Muscle of arm (tissue), 12 donors: ENCODE data around the gene FHOD3. TPM values are rescaled to one million over a fixed set of nuclear protein-coding genes. Genes with fewer than 3 reads are reported as not detected.

Experiments used
- DNase-seq: peaks from one replicate; pipeline ENCODE4 v3.0.0-alpha.2; 2013
- polyA plus RNA-seq, 12 donors: library from polyadenylated mRNA; unstranded; fragments of 120-200 nt; gene quantifications; one replicate each; pipeline ENCODE4 v1.2.1, GENCODE V29; 2013; ENCODE audit not compliant: insufficient read length in 12 of 12

The FHOD3 gene
- polyA plus RNA-seq, 12 donors = 25.5 to 44.0 (median 34.7) TPM; not detected in 1

DNA sequence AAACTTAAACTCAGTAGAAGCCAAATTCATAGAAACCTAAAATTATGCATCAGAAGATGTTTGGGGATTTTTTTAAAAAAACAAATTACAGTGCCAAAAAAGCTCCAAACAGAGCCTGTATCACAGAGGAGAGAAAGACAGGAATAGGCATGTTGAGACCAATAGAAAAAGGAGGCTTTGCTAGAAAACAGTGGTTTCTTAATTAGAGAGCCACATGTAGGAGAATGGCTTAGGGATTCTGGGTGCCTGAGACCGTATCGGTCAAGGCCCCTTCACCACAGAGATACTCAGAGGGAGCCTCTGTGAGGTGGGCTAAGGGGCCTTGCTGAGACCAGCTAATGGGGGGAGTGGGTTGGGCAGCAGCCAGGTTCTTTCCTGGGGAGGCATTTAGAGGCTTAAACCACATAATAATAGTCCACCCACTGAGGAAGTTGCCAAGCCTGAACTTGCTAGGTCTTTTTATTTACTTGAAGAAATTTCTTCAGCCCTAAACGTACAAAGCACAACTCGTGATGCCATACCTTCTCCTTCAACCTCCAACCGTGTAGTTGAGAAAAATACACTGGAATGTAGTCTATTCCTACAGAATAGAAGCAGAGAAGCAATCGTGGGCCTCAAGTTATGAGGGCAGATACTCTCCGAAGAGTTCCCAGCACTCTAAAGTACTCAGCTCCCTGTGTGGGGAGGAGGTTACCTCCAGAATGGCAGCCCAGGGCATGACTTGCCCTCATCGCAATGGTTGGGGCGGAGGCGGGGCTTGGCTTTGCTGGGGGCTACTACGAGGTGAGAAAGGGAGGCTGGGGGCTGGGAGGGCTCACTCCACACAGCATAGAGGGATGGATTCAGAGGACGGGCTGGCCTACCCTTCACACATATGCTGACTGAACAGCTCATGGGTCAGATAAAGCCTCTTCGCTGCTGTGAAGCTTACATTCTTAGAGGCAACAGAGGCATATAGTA is 293.4 kb downstream of the FHOD3 start:
- DNase-seq = no peak

- DNase-seq = no peak
These were observed 294.8 kb downstream of the FHOD3 start for GRCh38 chr18:36592282-36592681.

DNA sequence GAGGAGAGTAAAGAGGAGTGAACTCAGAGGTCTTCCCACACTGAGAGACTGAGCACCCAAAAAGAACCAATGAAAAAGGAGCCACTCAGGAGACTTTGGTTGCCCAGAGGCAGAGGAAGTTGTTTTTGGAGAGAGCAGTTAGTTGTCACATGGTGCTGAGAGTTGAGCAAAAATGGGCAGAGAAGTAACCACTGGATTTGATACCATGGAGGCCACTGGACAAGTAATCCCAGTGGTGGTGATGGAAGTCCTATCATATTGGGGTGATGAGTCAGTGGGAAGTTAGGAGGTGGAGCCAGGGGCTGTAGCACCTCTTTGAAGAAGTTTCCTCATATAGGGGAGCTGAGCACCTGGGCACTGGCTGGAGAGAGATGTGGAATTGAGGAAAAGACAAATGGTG is 295.5 kb downstream of the FHOD3 start:
- no peak for DNase-seq

DNA sequence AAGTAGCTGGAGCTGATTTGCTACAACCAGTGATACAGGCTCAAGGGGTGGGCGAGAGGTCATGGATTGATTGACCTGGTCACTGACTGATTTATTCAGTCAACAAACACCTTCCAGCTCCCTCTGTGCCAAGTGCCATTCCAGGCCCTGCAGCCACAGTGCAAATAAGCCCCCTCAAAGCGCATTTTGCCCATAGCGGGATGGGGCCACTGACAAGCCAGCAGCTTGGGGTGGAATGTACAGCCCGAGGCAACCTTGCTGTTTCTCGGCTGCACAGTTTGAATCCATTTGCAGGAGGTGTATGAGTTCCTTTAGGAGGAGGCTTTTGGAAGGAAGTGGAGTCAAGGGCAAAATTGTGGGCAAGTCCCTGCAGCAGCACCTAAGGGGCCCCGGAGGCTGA is 296.1 kb downstream of the FHOD3 start:
- DNase-seq = no peak

DNA sequence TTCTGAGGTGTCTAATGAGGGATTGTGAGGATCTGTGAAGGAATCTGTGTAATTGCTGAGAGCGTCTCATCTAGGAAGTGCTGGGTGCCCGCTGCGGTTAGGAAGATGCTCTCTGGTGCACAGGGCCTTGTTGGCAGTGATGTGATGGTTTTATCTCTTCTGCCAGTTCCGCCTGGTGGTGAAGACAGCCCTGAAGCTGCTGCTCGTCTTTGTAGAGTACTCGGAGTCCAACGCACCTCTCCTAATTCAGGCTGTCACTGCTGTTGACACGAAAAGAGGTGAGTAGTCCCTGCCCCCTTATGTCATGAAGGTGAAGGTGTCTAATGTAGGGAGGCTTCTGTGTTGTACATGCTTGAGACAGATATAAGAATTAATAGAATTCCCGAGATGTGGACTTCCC is 297.1 kb downstream of the FHOD3 start:
- DNase-seq = no peak

- DNase-seq = no peak
These were observed 297.7 kb downstream of the FHOD3 start for GRCh38 chr18:36595046-36595817.

- no peak for DNase-seq
These were observed 298.3 kb downstream of the FHOD3 start for GRCh38 chr18:36595818-36596215.

- DNase-seq = no peak
These were observed 300.1 kb downstream of the FHOD3 start for GRCh38 chr18:36597636-36598035.

- no peak for DNase-seq
These were observed 303.0 kb downstream of the FHOD3 start for GRCh38 chr18:36600548-36600947.

GRCh38 chr18:36601316-36601715 is 303.8 kb downstream of the FHOD3 start:
- no peak for DNase-seq

DNA sequence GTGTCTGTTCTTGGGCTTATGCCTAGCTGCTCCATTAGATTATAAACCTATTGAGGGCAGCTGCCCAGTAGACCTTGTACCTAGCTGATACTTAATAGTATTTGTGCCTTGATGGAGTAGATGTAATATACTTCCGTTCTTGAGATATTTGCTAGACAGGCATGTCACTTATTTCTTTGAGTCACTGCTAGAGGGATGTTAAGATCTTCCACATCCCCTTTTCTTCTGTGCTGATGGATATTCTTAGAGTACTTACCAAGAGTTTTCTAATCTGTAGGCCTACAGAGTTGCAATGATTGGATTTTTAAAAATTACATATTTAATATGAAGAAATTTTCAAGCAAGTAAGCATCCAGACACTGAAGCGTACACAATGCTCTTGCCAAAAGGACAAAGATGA is 304.6 kb downstream of the FHOD3 start:
- DNase-seq = no peak

DNA sequence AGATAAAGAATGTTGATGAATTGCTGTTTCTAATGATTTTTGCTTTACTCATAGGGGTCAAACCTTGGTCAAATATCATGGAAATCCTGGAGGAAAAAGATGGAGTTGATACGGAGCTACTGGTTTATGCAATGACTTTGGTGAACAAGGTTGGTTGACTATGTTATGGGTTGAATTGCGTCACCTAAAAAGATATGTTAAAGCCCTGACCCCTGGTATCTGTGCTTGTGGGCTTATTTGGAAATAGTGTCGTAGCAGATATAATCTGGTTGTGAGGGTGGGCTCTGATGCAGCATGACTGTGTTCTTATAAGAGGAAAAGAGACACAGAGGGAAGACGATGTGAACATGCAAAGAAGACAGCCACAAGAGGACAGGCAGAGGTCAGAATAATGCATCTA is 305.1 kb downstream of the FHOD3 start:
- no peak for DNase-seq

GRCh38 chr18:36608107-36608506 is 310.6 kb downstream of the FHOD3 start:
- no peak for DNase-seq

DNA sequence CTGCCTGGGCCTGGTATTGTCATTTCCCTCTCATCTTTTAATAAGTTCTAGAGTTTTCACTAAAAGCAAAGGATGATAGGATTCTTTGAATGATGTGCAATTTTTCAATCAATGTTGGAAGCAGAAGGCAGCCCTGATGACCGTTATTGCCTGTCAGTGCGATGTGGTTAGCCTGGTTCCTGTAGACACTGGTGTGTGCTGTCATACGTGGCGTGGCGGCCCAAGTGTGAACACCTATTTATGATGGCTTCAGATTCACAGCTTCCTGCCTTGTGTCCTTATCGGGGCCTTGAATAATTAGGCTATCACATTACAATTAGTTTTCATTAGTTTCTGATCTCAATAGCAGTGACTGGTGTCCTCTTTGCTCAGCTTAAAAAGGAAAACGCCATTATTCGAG is 312.7 kb downstream of the FHOD3 start:
- no peak for DNase-seq

DNA sequence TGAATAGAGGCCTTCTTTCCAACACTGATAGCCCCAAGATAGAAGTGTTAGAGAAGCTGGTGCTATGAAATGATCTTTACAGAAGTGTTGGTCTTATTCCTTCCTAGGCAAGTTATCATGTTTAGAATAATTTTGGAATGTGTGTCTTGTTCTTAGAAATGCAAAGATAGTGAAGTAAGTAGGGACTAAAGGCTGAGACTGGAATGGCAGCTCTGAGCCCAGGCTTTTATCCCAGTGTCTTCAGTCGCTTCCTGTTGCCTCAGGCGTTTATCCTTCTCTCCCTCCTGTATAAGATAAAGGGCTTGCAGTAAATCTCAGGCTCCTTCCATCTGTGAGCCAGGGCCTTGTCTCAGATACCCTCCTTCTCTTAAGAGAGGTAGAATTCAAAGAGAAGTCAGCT is 313.1 kb downstream of the FHOD3 start:
- no peak for DNase-seq

- DNase-seq = no peak
These were observed 315.6 kb downstream of the FHOD3 start for GRCh38 chr18:36613069-36613468.

- DNase-seq = no peak
These were observed 316.3 kb downstream of the FHOD3 start for GRCh38 chr18:36613810-36614209.

DNA sequence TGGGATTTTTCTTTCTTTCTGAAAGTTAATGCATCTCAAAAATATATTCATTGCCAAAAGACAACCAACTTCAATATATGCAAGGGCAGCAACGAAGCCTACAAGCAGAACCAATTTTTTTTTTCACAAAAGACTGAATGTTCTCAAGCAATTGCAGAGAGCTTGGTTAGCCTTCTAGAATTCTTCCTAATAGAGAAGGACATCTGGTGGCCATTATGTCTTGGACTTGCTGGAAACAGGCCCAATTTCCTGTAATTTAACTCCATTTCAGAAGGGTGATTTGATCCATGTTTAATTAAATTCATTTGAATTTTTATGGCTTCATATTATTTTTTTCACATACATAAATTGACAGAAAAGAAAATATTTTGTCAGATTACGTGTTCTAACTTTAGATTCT is 323.3 kb downstream of the FHOD3 start:
- DNase-seq = no peak

- DNase-seq = no peak
These were observed 325.1 kb downstream of the FHOD3 start for GRCh38 chr18:36622610-36623009.

DNA sequence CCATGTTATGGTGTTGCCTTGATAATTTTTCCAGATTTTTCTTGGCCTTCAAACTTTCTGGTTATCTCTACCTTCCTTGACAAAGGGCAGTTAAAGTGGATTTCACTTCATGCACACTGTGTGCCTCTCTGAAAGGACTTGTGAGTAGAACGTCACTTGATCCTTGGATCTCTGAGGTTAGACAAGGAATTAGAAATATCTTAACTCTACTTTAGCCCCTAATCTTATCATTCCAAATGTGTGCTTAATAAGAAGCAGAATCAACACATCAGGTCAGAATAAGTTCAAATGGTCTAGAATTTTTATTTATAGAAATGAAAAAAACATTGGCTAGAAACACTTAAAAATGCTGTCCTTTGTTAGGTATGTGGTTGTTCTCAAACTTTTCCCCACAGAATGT is 325.6 kb downstream of the FHOD3 start:
- DNase-seq = no peak

- no peak for DNase-seq
These were observed 326.2 kb downstream of the FHOD3 start for GRCh38 chr18:36623681-36624190.

- no peak for DNase-seq
These were observed 327.1 kb downstream of the FHOD3 start for GRCh38 chr18:36624451-36625167.
